Measurements from ENCODE around the gene SLC4A5. TPM values are rescaled to one million over a fixed set of nuclear protein-coding genes. Genes with fewer than 3 reads are reported as not detected.

Gene SLC4A5
- total RNA-seq, 1 experiment from 2014 or later: 1.8 TPM

DNA sequence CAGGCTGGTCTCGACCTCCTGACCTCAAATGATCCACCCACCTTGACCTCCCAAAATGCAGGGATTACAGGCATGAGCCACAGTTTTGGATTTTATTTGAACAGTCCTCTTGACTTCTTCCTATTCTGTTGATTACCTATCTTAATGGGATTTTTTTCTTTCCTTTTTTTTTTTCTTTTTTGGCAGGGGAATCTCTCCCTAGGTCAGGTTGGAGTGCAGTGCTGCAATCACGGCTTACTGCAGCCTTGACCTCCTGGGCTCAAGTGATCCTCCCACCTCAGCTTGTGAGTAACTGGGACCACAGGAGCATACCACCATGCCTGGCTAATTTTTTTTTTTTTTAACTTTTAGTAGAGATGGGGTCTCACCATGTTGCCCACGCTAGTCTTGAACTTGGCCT, 142.0 kb downstream of the SLC4A5 start (continued):
- TF ChIP-seq ZNF512 (CRISPR knock-in tag; IDR thresholded peaks at IDR 0.05; ENCODE audit: borderline replicate concordance) (no peak), ZNF671 (CRISPR knock-in tag; IDR thresholded peaks at IDR 0.05) (no peak), ATF2 (CRISPR knock-in tag; IDR thresholded peaks at IDR 0.05; ENCODE audit: borderline replicate concordance, low read depth) (no peak), GABPB1 (CRISPR knock-in tag; IDR thresholded peaks at IDR 0.05) (no peak), ZSCAN18 (CRISPR knock-in tag; IDR thresholded peaks at IDR 0.05) (no peak), GRHL2 (CRISPR knock-in tag; IDR thresholded peaks at IDR 0.05; ENCODE audit: insufficient replicate concordance, severe bottlenecking) (no peak), ZNF416 (CRISPR knock-in tag; IDR thresholded peaks at IDR 0.05) (no peak), PRRX2 (CRISPR knock-in tag; IDR thresholded peaks at IDR 0.05) (no peak), TEAD4 (CRISPR knock-in tag; IDR thresholded peaks at IDR 0.05) (no peak), USF1 (CRISPR knock-in tag; IDR thresholded peaks at IDR 0.05) (no peak)
- TF ChIP-seq, protein P1, sequence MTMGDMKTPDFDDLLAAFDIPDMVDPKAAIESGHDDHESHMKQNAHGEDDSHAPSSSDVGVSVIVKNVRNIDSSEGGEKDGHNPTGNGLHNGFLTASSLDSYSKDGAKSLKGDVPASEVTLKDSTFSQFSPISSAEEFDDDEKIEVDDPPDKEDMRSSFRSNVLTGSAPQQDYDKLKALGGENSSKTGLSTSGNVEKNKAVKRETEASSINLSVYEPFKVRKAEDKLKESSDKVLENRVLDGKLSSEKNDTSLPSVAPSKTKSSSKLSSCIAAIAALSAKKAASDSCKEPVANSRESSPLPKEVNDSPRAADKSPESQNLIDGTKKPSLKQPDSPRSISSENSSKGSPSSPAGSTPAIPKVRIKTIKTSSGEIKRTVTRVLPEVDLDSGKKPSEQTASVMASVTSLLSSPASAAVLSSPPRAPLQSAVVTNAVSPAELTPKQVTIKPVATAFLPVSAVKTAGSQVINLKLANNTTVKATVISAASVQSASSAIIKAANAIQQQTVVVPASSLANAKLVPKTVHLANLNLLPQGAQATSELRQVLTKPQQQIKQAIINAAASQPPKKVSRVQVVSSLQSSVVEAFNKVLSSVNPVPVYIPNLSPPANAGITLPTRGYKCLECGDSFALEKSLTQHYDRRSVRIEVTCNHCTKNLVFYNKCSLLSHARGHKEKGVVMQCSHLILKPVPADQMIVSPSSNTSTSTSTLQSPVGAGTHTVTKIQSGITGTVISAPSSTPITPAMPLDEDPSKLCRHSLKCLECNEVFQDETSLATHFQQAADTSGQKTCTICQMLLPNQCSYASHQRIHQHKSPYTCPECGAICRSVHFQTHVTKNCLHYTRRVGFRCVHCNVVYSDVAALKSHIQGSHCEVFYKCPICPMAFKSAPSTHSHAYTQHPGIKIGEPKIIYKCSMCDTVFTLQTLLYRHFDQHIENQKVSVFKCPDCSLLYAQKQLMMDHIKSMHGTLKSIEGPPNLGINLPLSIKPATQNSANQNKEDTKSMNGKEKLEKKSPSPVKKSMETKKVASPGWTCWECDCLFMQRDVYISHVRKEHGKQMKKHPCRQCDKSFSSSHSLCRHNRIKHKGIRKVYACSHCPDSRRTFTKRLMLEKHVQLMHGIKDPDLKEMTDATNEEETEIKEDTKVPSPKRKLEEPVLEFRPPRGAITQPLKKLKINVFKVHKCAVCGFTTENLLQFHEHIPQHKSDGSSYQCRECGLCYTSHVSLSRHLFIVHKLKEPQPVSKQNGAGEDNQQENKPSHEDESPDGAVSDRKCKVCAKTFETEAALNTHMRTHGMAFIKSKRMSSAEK (CRISPR knock-in tag; IDR thresholded peaks at IDR 0.05; ENCODE audit: borderline replicate concordance): no peak

- peak; percentile 76 for TF ChIP-seq NFATC4 (CRISPR knock-in tag; IDR thresholded peaks at IDR 0.05)
- TF ChIP-seq ZNF671 (CRISPR knock-in tag; IDR thresholded peaks at IDR 0.05): 0 out of 2 replicates have a peak, but pooled peaks have one; percentile 20
- no peak for TF ChIP-seq NFYB (CRISPR knock-in tag; conservative IDR thresholded peaks at IDR 0.05; ENCODE audit: low read depth)
- Mint-ChIP-seq H3K27me3 (ENCODE audit: low read depth) (peaks cover 10% of the 10 kb centered on the region), H3K4me1 (peaks cover 44% of the 10 kb centered on the region), H3K4me3 (peak overlapping the region; percentile 99), H3K36me3 (peaks cover 21% of the 10 kb centered on the region), H3K9me3 (no peaks in the 10 kb centered on the region; the same call in 1 of the 2 replicates), H3K27ac (peak overlapping the region; percentile 97)
- ATAC-seq: no peak
- ChIA-PET POLR2A (interaction anchor here (0.6 to 4.5 kb wide), 5 partner anchors 18 to 56 kb away, joined by 3 to 41 read pairs (median 4); partner anchors contain the start of gene MOB1A), CTCF (interaction anchor here (0.7 to 1.8 kb wide), 4 partner anchors 12 to 50 kb away, joined by 3 to 9 read pairs (median 4); no protein-coding TSS in a partner anchor)
- DNase-seq (ENCODE audit: low spot score): no peak
Measured at GRCh38 chr2:74199871-74200305, 143.3 kb downstream of the SLC4A5 start.

DNA sequence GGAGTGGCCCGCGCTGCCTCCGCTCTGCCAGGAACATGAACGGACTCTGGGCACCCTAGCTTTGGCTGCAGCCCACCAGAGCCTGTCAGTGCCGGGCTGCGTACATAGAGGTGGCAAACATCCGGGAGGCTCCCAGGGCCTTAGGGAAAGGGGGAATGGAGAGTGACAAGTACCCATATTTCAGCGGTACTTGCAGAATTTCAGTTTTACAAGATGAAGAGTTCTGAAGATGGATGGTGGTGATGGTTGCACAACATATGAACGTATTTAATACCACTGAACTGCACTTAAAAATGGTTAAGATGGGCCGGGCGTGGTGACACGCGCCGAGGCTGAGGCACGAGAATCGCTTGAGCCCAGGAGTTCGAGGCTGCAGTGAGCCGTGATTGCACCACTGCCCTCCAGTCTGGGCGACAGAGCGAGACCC, 143.9 kb downstream of the SLC4A5 start:
- Mint-ChIP-seq H3K27me3 (ENCODE audit: low read depth) (peaks cover 10% of the 10 kb centered on the region), H3K36me3 (peaks cover 19% of the 10 kb centered on the region), H3K4me1 (peaks cover 38% of the 10 kb centered on the region), H3K9me3 (no peaks in the 10 kb centered on the region; the same call in 1 of the 2 replicates), H3K27ac (peak overlapping the region; percentile 97), H3K4me3 (peak overlapping the region; percentile 99)
- ChIA-PET CTCF (interaction anchor here (0.7 to 2.2 kb wide), 8 partner anchors 11 to 60 kb away, joined by 3 to 11 read pairs (median 3); partner anchors contain the start of genes BOLA3 and MOB1A), POLR2A (interaction anchor here (0.6 to 4.5 kb wide), 8 partner anchors 8 to 86 kb away, joined by 3 to 41 read pairs (median 4); partner anchors contain the start of gene MOB1A)
- ATAC-seq (no peak), DNase-seq (ENCODE audit: low spot score) (no peak)
- TF ChIP-seq, protein P2, sequence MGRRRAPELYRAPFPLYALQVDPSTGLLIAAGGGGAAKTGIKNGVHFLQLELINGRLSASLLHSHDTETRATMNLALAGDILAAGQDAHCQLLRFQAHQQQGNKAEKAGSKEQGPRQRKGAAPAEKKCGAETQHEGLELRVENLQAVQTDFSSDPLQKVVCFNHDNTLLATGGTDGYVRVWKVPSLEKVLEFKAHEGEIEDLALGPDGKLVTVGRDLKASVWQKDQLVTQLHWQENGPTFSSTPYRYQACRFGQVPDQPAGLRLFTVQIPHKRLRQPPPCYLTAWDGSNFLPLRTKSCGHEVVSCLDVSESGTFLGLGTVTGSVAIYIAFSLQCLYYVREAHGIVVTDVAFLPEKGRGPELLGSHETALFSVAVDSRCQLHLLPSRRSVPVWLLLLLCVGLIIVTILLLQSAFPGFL (CRISPR knock-in tag; IDR thresholded peaks at IDR 0.05; ENCODE audit: borderline replicate concordance): 0 out of 2 replicates have a peak, but pooled peaks have one; percentile 24
- TF ChIP-seq CREB1 (CRISPR knock-in tag; IDR thresholded peaks at IDR 0.05): no peak
- TF ChIP-seq ETV6 (CRISPR knock-in tag; IDR thresholded peaks at IDR 0.05): no peak
- no peak for TF ChIP-seq ZNF232 (CRISPR knock-in tag; IDR thresholded peaks at IDR 0.05)
- TF ChIP-seq, protein P3, sequence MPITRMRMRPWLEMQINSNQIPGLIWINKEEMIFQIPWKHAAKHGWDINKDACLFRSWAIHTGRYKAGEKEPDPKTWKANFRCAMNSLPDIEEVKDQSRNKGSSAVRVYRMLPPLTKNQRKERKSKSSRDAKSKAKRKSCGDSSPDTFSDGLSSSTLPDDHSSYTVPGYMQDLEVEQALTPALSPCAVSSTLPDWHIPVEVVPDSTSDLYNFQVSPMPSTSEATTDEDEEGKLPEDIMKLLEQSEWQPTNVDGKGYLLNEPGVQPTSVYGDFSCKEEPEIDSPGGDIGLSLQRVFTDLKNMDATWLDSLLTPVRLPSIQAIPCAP (CRISPR knock-in tag; IDR thresholded peaks at IDR 0.05): no peak
- TF ChIP-seq, protein P4, sequence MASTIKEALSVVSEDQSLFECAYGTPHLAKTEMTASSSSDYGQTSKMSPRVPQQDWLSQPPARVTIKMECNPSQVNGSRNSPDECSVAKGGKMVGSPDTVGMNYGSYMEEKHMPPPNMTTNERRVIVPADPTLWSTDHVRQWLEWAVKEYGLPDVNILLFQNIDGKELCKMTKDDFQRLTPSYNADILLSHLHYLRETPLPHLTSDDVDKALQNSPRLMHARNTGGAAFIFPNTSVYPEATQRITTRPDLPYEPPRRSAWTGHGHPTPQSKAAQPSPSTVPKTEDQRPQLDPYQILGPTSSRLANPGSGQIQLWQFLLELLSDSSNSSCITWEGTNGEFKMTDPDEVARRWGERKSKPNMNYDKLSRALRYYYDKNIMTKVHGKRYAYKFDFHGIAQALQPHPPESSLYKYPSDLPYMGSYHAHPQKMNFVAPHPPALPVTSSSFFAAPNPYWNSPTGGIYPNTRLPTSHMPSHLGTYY (CRISPR knock-in tag; IDR thresholded peaks at IDR 0.05): 0 out of 2 replicates have a peak, but pooled peaks have one; percentile 8
